AG04449 (cell line): ENCODE data around the gene IMPACT.

Source experiments
- CTCF ChIA-PET: fragments of 350-600 bp; formaldehyde crosslinking; extraction: SDS; loops from one replicate; lab custom pipeline; 2021; ENCODE audit warnings: antibody characterized with exemption; lab: Yijun Ruan, JAX
- POLR2A ChIA-PET: fragments of 400-600, 350-600 bp; formaldehyde crosslinking; extraction: SDS; loops from one replicate; lab custom pipeline; 2020; ENCODE audit warnings: antibody characterized with exemption, inconsistent platforms; lab: Yijun Ruan, JAX
- DNase-seq: peaks from one replicate; pipeline ENCODE4 v3.0.0-alpha.2; 2010; ENCODE audit warnings: low read depth, low spot score
- H3K4me3 ChIP-seq: 2 replicates; pipeline ENCODE4 v1.5.1; 2011; ENCODE audit warnings: low read depth, mild to moderate bottlenecking, control low read depth, low read length
- TF ChIP-seq, protein P1 (sequence below): IDR thresholded peaks from one replicate; pipeline ENCODE4 v1.5.1; 2011; ENCODE audit warnings: mild to moderate bottlenecking, moderate library complexity, low read length, control low read depth, inconsistent platforms; ENCODE audit not compliant: insufficient read depth; ENCODE audit errors: missing control alignments

IMPACT gene

DNA sequence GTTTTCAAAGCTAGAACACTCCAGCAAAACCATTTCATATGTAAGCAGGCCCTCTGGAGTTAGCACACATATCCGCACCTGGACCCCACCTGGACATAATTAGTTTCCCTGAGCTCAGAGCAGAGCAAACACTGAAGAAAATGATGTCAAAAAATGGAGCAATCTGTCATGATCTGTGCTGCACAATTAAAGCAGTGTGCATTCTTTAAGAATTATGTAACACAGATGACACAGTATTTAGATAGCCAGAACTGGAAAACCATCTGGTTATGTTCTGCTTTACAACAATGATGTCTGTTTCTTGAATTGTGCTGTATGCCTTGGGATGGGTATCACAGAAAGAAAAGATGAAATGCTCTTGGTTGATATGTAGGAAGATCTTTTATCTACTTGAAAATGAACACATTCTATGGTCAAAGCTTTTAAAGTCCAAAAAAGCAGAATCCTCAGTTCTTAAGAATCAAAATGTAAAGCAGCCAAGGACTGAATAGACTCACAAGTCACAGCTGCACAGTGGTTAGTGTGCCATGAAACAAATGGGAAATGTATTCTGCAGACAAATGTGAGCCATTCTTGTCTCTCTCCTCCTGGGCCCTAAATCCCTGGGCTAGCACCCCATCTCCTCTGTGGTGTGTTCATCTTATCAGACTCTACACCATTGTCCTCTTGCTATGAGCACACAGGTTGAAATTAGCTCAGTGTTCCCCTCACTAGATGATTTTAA, 70.7 kb downstream of the IMPACT start:
- H3K4me3 ChIP-seq = no peak overlapping the region
- ChIA-PET POLR2A (no interaction called here), CTCF (interaction anchor here (0.8 to 10.0 kb wide), 4 partner anchors 10 to 321 kb away, joined by 3 to 96 read pairs (median 6); no protein-coding TSS in a partner anchor)
- TF ChIP-seq, protein P1, sequence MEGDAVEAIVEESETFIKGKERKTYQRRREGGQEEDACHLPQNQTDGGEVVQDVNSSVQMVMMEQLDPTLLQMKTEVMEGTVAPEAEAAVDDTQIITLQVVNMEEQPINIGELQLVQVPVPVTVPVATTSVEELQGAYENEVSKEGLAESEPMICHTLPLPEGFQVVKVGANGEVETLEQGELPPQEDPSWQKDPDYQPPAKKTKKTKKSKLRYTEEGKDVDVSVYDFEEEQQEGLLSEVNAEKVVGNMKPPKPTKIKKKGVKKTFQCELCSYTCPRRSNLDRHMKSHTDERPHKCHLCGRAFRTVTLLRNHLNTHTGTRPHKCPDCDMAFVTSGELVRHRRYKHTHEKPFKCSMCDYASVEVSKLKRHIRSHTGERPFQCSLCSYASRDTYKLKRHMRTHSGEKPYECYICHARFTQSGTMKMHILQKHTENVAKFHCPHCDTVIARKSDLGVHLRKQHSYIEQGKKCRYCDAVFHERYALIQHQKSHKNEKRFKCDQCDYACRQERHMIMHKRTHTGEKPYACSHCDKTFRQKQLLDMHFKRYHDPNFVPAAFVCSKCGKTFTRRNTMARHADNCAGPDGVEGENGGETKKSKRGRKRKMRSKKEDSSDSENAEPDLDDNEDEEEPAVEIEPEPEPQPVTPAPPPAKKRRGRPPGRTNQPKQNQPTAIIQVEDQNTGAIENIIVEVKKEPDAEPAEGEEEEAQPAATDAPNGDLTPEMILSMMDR = no peak
- DNase-seq = no peak

DNA sequence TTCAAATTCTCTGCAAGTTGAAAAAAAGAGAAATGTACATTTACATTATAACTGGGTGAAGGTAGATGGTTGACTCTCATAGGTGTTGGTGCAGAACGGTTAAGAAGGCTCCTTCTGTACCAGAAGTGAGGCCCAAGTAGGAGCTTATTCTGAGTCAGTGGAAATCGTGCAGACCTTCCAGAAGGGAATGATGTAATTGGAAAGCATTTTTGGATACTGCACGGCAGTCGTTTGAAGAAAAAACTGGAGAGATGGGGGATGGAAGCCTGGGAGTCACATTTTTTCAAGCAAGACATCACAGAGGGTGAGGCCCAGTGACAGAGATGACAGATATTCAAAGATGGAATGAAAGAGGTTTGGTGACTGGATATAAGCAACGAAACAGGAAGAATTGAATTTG, 73.3 kb downstream of the IMPACT start:
- ChIA-PET POLR2A (no interaction called here), CTCF (interaction anchor here (1.6 to 10.0 kb wide), 2 partner anchors 13 to 226 kb away, joined by 4 to 96 read pairs; no protein-coding TSS in a partner anchor)
- TF ChIP-seq, protein P1 = no peak

DNA sequence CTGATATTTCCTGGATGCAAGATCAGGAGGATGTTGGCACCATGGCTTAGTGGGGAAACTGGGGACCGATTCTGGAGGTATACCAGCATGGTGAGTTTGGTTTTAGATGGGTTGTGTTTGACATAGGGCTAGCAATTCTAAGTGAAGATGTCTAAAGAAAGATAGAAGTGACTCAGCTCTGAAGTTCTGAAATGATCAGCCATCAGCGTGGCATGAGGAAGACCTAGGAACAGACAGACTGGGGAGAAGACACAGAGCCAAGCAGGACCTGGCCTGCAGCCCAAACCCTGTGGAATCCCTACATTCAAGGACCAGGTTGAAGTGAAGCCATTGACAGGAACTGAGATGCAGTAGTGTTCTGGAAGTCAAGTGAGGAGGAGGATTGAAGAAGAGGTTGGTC, 73.7 kb downstream of the IMPACT start:
- no peak for DNase-seq

More for the DNA sequence above, 73.3 kb downstream of the IMPACT start:
- H3K4me3 ChIP-seq = no peak overlapping the region
- no peak for DNase-seq

DNA sequence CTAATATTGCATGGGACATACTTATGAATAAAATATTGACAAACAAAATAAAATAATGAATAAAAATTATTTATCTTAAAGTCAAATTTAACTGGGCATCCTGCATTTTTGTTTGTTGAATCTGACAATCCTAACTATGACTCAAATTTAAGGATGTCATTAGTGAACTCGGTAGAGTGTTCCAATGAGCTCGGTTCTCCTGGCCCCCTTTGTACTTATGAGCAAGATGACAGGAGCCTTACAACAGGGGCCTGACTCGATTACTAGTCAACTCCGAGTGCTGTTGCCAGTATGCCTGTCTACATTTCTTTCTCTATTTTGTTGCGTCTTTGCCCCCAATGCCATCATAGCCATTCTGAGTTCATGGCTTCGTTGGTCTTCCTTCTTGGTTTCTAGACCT, 74.3 kb downstream of the IMPACT start:
- TF ChIP-seq, protein P1 = no peak
- ChIA-PET CTCF (interaction anchor here (1.6 to 10.0 kb wide), 2 partner anchors 14 to 226 kb away, joined by 4 to 96 read pairs; no protein-coding TSS in a partner anchor), POLR2A (no interaction called here)
- H3K4me3 ChIP-seq = no peak overlapping the region
- no peak for DNase-seq

More for the DNA sequence above, 73.7 kb downstream of the IMPACT start:
- no peak overlapping the region for H3K4me3 ChIP-seq
- CTCF ChIA-PET = interaction anchor here (1.6 to 10.0 kb wide), 2 partner anchors 13 to 226 kb away, joined by 4 to 96 read pairs; no protein-coding TSS in a partner anchor
- POLR2A ChIA-PET = no interaction called here
- TF ChIP-seq, protein P1 = no peak

DNA sequence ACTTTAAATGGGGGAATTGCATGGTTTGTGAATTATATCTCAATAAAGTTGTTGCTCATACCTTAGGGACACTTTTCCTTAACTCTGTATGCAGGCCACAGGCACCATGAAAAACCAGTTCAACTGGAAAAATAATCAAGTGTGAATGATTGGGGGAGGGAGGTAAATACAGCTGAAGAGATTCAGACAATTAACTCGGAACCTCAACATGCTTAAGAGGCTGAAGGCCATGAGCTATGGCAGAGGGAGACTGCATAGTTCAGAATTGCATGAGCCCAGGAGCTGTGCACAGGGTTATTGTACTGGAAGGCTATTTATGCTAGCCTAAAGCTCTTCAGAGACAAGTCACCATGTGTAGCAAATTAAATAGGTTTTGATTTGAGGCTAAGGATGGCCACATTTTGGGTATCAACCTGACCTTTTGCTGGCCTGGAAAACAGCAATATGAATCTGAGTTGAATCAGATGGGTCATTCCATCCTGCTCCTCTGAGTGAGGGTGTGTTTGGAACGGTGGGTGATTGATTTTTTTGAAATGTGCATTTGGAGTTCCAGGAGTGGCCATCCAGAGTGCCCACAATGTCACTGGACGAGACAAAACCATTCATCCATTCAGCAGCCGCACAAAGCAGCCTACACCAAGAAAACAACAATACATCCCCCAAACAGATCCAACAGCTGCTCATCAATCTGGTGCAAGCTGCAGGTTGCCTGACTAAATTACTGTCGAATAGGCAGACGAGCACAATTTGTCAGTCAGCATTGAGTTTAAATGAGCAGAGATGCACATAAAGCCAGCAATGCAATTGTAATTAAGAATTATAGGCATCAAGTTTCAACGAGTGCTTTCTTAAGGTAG, 76.4 kb downstream of the IMPACT start:
- POLR2A ChIA-PET = no interaction called here
- H3K4me3 ChIP-seq = no peak overlapping the region
- no peak for DNase-seq
- TF ChIP-seq, protein P1 = no peak
- CTCF ChIA-PET = interaction anchor here (10.0 kb wide), 1 partner anchor 16 kb away, joined by 96 read pairs; no protein-coding TSS in a partner anchor
